ENCODE data around the gene GNG7.
"Not testable (repeated sequence)": the region's sequence is repeated elsewhere in the genome, so short reads cannot be mapped to it uniquely, and the experiment has no call there.

GNG7 gene

DNA sequence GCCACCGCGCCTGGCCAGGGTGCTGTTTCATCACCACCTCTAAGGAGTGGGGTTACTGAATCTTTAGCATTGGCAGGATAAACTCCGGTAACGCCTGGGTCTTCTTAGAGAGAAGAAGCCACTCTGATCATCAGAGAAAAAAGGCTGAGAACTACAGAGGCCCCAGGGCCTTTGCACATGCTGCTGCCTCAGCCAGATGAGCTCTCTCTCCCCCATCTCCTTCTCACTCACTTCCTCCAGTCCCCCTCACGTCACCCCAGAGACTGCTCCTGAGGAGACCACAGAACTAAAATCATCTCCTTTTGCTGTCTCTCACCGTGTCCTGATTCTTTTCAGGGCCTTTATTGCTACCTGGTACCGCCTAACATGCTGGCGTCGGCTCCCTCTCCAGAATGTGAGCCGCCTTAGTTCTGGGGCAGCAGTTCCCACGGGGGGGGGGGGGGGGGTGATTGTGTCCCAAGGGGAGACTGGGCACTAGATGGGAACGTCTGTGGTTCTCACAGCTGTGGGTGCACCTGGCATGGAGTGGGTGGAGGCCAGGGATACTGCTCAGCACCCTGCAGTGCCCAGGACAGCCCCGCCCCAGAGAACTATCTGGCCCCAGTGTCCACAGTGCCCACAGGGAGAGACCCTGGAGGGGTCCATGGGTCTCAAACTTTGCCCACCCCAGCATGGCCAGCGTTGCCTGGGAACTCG is 23.8 kb upstream of the GNG7 start:
- DNase-seq = no peak

DNA sequence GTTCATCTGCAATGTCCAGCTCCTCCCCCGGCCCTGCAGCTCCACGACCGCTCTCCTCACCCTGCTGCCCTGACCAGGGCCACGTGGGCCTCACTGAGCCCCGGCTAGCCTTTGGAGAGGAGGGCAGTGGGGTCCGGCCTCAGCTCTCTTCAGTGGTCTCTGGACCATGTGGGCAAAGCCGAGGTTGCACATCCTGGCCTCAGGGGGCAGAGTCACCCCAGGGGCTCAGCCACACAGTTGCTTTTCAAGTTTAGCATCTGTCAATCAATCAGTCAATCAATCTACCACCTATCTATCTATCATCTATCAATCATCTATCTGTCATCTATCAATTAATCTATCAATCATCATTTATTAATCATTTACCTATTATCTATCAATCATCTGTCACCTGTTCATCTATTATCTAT is 21.7 kb upstream of the GNG7 start:
- no peak for DNase-seq

DNA sequence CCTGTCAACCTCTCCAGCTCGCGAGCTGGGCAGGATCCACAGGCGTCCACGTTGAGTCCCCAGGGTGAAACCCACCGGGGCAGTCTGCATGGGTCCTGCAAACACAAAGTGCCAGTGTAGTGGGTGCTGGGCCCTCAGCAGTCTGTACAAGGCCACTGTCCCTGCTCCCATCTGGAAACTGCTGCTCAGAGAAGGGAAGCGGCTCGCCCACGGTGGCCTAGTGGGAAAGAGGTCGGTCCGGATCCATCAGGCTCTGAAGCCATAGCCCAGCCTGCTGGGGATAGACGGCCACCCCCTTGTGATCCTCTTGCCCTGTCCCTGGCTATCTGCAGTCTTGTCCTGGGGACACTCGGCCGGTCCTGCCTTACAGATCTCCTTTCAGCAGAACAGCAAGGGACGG is 21.3 kb upstream of the GNG7 start:
- no peak for DNase-seq

DNA sequence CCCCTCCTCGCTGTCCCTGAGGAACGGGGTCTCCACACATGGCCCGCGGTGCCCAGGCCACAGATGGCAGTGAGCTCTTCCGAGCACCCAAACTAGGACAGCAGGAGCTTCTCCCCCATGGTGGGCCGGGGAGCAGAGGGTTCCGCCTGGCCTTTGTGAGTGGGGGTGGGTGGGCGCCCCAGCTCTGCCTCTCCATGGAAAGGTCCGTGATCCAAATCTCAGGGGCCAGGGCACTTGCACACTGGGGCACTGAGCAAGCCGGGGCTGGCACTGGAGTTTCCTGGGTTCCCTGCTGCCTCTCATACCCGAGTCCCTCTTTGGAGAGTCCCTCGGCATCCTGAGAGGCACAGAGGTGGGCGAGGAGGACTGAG is 20.8 kb upstream of the GNG7 start:
- DNase-seq = no peak

DNA sequence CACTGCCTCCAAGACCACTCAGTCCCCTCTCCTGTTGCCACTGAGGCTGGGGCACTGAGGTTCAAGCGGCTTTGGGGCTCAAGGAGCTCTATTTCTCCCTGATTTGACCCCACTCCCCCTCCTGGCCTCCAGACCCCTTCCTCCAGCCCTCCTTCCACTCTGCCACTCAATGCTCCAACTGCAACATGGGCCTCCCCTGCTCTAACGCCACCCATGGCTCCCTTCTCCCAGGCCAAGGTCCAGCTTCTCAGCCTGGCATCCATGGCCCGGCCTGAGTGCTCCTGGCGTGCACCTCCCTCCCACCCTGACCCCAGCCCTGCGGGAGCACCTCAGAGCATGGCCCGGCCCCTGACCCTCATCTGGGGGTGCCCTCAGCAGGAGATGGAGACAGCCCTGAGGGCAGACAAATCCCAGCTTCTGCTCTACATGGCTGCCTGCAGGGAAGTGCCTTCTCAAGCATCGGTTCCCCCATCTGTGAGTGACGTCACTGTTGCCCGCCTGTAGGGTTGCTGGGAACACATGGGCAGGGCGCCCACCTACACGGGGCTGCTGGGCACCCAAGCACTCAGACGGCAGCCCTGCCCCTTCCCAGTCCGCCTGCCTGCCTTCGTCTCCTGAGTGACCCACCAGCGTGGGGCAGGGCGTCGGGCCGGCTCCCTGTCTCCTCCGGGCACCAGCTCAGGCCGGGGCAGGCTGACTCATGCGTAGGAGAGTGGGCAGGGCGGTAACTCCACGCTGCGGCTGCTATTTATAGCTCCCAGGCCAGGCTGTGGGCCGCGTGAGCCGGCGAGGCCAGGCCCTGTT is 20.2 kb upstream of the GNG7 start:
- DNase-seq = no peak

DNA sequence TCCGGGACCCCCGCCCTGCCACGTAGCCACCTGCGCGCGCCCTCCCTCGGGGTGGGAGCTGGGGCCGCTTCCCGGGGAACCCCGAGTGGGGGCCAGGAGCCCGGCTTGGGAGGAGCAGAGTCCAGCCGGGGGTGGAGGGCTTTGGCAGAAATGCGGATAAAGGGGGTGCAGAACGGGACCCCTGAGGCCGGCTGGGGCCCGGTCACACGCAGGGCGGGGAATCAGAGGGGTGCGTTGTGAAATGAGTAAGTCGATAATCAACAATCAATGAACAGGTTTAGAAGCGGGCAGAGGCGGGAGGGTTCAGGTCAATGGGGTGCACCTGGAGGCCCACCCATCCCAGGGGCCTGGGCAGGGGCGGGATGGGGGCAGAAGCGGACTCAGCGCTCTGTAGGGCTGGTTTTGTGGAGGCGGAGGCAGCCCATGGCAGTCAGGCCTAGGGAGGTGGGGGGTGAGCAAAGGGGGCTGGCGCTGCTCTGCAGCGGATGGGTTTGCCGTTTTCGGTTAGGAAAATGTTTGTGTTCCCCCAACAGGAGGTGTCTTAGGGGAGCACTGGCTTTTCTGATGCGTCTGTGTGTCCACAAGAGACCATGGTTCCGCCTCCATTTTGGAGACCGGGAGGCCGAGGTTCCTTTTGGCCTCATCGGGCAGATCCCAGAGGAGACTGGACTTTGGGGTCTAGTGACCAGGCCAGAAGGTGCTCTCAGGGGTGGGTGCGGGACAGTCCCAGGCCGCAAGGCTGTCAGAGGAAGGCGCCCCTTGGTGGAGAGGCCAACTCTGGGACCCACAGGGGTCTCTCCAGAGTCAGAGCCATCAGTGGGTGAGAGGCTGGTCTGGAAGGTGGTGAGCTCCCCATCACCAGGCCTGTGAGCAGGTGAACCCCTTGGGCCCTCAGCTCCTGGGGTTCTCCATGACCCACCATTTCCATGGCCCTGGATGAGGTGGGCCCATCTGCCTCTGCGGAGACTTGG is 19.4 kb upstream of the GNG7 start:
- DNase-seq = no peak

DNA sequence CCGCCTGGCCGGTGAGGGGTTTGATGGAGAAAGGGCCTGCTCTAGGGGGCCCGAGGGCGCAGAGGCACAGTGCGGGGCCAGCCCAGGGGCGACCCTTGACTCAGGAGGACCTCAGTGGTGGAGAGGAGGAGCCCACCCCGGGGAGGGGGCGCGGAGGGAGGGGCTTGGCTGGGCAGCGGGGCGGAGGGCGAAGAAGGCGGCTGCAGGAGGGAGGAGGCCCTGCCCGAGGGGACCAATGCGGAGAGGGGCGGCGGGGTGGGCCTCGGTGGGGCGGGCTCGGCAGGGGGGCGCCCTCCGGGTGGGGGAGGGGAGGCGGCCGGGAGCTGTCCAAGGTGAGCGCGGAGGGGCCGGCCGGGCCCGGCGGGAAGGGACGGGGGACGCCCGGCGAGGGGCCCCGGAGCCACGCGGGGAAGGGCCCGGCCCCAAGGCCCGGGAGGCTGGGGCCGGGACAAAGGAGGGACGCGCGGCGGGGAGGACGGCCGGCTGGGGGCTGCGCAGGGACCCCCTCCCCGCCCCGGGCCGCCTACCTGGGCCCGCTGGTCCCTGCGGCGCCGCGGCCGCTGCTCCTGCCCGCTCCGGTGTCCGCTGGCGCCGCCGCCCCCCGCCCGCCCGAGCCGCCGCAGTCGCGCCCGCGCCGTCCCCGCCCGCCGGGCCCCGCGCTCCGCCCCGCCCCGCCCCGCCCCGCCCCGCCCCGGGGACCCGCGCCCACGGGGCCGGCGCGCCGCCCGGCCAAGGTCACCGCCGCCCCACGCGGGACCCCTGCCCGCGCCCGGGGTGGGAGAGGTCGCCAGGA is 18.5 kb upstream of the GNG7 start, which contains the start of gene DIRAS1:
DIRAS1 (minus strand) TSS at position 596 of the 793 bp plus-strand sequence. CDS start 3,566 bp downstream, outside the sequence.
- DNase-seq = no peak

DNA sequence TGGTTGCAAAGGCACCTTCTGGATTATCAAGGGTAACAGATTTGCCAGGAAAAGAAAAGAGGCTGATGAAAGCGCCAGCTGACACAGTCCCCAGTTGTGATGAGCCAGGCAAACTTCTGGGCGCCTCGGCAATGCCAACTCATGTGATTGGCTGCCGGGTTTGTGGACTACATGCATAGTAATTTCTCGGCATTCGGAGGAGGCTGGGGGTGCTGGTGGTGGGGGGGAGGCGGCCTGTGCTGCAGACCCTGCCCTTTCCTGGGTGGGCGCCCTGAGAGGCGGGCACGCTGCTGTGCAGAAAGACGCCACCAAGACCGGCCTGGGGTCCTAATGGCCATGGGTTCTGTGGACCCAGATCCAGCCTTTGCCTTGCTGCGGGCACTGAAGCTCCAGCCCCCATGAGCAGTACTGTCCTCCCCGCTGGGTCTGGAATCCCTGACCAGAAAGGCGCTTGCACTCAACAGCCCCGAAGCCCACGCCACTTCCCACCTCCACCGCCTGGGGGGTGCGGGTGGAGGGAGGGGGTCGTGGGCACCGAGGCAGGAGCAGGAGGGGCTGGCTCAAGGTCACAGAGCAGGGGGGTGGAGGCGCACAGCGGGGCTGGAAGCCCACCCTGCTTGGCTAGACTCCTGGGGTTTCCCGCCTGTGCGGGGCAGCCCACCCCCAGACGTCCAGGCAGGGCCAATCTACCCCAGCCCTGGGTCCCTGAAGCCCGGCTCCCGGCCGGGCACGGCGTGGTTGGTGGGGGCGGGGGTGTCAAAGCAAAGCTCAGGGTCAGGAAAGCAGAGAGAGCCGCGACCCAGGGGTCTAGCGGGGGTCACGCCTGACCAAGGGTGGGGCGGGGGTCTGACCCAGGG is 17.7 kb upstream of the GNG7 start:
- DNase-seq = no peak

DNA sequence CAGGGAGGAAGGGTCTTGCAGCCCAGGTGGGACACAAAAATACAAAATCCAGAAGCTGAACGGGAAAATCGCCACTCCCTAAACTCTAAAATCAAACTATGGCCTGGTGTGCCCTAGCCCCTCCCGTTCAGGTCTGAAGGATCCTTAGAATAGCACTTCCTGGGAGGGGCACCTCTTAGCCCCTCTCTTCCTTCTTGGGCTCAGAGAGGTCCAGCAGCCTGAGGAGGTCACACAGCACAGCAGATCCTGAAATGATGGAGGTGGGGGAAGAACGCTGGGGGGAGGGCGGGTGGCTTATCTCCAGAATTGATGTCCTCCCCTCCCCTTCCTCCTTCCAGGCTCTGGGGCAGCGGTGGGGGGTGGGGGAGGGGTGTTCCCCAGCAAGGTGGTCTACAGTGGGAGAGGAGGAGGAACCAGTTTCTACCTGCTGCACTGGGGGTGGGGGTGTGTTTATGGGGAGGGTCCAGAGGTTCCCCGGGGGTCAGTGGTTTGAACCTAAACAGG is 16.8 kb upstream of the GNG7 start:
- no peak for DNase-seq

DNA sequence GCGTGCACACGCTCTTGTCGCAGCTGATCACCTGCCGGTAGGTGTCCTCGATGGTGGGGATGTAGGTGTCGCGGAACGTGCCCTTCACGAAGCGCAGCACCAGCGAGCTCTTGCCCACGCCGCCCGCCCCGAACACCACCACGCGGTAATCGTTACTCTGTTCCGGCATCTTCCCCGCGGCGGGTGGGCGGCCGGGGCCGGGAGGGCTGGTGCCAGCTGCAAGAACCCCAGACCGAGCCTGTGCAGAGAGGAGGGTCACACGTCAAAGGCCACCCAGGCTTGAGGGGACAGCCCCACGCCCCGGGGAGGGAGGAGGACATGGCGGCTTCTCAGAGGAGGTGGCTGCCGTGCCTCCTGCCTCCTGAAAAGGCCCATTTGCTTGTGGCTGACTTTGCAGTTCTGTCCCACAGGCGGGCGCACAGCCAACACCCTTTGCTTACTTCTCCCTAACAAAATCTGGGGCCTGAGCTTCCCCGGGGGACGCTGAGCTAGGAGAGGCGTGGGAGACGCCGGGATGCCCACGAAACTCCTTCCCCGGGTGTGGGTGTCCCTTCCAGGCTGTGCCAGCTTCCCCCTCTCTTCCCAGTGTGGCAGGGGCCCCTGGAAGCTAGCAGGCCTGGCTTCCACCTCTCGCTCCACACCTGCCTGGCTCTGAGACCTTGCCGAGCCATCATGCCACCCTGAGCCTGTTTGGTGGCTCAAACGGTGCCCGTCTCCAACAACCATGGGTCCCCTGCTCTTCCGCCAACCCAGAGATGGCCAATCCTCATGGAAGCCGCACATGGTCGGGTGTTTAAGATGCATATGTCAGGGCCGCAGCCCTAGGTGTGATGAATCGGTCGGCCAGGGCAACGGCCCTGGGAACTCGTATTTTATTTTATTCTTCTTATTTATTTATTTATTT is 15.4 kb upstream of the GNG7 start:
- no peak for DNase-seq

DNA sequence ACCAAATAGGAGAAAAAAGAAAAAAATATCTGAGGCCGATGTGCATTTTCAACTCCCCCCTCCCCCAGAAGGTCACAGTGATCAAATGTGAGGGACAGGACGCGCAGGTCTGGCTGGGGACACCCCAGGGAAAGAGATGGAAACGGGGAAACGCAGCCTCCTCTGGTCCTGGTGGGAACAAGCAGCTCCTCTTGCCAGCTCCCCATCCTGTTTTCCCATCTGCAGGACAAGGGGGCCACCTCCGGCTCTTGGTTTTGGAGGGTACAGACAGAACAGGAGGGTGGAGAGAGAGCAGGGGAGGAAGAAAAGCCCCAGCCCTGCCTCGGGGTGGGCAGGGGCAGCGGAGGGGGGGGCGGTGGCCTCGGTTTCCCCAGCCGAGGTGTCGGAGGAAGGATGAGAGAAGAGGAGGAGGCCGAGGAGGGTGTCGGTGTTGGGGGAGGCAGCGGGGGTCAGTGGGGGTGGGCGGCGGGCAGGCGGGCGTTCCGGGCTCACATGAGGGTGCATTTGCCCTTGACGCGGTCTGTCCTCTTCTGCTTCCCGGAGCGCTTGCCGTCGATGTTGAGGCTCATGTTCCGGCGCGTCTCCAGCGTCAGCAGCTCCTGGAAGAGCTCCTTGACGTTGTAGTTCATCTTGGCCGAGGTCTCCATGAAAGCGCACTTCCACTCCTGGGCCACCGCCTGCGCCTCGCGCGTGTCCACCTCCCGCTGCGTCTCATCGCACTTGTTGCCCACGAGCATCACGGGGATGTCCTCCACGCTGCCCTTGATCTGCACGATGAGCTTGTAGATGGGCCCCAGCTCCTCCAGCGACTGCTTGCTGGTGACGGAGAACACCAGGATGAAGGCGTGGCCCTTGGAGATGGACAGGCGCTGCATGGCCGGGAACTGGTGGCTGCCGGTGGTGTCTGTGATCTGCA is 14.5 kb upstream of the GNG7 start:
- DNase-seq = no peak

DNA sequence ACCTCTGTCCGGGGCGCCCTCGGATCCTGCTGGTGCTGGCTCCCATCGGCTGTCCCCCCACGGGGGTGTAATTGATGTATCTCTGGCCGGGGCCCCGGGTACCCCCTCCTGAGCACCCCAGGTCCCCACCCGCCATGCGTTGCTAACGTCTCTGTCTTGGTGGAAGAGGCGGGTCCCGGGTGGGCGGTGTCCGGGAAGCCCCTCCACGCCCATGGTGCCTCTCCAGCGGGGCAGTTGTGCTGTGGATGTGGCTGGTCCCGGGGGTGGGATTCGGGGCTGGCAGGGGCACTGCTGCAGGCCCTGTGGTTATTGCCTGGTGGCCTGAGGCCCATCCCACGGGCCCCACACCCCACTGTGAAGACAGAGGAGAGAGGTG is 13.8 kb upstream of the GNG7 start:
- DNase-seq = no peak

DNA sequence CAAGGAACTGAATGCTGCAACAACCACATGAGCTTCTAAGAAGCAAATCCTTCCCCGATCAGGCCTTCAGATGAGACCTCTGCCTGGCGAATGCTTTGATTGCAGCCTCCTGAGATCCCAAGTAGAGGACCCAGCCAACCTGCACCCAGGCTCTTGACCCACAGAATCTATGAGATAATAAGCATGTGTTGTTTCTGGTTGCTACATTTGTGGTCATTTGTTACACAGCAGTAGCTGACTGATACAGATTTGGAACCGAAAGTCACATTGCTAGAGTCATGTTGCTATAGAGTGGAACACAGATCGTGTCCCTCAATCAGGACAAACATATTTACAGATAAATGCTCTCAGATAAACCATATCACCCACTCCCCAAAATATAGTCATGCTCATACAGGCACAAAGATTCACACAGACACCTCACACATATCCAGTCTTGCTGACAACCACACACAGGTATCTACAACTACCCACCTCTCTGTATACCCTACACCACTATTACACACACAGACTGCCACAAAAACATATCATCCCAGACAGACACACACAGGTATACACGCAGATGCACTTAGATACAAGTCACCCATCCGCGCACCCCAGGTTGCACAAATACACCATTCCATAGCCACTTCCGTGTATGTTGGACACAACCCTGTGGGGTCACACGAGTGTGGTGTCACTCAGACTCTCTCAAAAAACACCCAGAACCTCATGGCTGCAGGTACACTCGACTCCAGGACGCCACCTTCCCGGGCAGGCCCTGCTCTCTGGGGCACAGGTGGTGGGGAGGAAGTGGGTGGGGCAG is 13.2 kb upstream of the GNG7 start:
- DNase-seq = no peak

DNA sequence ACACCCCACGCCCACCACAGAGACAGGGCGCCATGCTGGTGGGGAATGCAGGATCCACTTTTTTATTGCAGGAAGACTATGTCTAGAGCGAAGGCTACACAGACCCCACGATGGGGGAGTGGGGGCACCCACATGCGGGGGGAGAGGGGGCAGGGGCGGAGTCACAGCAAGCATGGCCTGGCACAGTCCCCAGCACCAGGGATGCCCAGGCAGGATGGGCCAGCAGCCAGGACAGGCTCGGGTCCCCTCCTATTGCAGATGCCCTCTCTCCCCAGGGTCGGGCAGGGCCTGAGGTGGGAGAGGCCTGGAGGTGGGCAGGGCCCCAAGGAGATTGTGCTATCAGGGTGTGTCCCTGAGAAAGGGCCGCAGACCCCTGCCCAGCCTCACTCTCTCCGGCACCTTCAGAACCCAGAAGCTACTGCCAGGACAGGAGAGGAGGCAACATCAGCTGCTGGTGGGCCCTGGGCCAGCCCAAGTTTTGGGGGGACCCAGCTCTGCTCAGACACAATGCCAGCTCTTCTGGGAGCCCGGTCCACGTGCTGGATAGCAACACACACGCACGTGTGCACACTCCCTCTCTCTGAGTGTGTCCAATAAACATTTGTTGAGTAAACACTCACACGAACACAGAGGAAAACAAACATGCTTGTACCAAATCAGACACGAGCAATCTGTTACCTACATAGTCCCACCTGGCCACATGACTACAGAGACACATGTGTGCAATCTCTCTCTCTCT is 12.2 kb upstream of the GNG7 start:
- DNase-seq = no peak

DNA sequence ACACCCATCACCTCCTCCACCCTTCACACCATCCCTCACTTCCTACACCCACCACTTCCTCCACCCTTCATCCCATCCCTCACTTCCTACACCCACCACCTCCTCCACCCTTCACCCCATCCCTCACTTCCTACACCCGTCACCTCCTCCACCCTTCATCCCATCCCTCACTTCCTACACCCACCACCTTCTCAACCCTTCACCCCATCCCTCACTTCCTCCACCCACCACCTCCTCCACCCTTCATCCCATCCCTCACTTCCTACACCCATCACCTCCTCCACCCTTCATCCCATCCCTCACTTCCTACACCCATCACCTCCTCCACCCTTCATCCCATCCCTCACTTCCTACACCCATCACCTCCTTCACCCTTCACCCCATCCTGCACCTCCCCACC is 11.6 kb upstream of the GNG7 start:
- DNase-seq = not testable (repeated sequence)

DNA sequence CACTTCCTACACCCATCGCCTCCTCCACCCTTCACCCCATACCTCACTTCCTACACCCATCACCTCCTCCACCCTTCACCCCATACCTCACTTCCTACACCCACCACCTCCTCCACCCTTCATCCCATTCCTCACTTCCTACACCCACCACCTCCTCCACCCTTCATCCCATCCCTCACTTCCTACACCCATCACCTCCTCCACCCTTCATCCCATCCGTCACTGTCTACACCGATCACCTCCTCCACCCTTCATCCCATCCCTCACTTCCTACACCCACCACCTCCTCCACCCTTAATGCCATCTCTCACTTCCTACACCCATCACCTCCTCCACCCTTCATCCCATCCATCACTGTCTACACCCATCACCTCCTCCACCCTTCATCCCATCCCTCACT is 10.7 kb upstream of the GNG7 start:
- not testable (repeated sequence) for DNase-seq

DNA sequence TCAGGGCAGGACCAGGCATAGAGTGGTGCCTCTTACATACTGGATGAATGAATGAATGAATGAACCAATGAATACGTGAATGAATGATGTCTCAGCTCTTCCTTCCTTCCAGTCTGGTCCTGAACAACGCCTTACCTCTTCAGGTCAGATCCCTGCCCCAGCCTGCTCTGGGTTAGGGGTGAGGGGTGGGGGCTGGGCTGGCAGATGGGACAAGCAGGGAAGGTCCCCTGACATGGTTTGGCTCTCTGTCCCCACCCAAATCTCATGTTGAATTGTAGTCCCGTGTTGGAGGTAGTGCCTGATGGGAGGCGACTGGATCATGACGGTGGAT is 9.3 kb upstream of the GNG7 start:
- no peak for DNase-seq

All from NCI-H146 (cell line).